C4-2B (cell line): ENCODE measurements around the gene SRSF1.

Experiments
- H3K27ac ChIP-seq: fragments of 450-650 bp; 2 replicates; pipeline ENCODE4 v1.5.1; 2017
- ZFX ChIP-seq: fragments of 450-650 bp; IDR thresholded peaks from 2 replicates; pipeline ENCODE4 v1.6.1; 2017
- TF ChIP-seq, protein P1 (sequence below): fragments of 450-650 bp; conservative IDR thresholded peaks from 2 replicates; pipeline ENCODE4 v1.5.1; 2017; ENCODE audit warnings: mild to moderate bottlenecking

Gene SRSF1

GRCh38 chr17:57987581-57988300 is 19.3 kb downstream of the SRSF1 start, which contains the start of gene VEZF1:
Gene VEZF1 (minus strand): TSS chr17:57988254. CDS start chr17:57988111, 143 bp downstream.
- peak; percentile 77 for TF ChIP-seq ZFX
- TF ChIP-seq, protein P1, sequence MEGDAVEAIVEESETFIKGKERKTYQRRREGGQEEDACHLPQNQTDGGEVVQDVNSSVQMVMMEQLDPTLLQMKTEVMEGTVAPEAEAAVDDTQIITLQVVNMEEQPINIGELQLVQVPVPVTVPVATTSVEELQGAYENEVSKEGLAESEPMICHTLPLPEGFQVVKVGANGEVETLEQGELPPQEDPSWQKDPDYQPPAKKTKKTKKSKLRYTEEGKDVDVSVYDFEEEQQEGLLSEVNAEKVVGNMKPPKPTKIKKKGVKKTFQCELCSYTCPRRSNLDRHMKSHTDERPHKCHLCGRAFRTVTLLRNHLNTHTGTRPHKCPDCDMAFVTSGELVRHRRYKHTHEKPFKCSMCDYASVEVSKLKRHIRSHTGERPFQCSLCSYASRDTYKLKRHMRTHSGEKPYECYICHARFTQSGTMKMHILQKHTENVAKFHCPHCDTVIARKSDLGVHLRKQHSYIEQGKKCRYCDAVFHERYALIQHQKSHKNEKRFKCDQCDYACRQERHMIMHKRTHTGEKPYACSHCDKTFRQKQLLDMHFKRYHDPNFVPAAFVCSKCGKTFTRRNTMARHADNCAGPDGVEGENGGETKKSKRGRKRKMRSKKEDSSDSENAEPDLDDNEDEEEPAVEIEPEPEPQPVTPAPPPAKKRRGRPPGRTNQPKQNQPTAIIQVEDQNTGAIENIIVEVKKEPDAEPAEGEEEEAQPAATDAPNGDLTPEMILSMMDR, result no peak
- peak within 1 kb of the TSS; percentile 90 for H3K27ac ChIP-seq

DNA sequence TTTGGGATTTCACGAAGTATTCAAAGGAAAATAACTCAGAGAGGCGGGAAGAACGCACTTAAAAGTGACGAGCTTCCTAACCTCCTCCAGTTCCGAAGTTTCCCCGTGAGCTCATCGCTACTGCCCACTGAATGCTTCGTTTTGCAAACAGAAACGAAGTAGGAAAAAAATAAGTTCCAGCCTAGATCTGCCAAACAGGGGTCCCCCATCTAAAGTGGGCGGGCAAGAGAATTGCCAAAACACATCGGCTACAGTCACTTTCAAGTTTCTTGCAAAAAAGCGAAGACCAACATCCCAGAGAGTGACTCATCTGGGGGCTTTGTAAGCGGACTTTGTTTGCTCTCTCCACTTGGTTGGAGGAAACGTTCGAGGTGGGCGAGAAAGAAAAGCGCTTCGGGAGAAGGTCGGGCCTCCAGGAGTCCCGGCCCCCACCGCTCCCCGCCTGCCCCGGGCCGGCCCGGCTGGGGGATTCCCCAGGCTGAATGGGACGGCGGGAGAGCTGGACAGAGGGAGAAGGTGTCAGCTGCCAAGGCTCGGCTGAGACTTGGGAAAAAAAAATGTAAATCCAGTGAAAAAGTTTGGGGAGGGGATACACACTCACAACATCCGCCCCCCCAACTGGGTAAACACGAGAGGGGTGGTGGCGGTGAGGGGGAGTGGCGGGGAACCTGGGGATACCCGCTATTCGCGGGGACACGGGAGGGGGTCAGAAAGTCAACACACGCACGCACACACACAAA is 20.0 kb downstream of the SRSF1 start:
- peak overlapping the region; percentile 90 for H3K27ac ChIP-seq
- no peak for TF ChIP-seq ZFX
- TF ChIP-seq, protein P1, result no peak

DNA sequence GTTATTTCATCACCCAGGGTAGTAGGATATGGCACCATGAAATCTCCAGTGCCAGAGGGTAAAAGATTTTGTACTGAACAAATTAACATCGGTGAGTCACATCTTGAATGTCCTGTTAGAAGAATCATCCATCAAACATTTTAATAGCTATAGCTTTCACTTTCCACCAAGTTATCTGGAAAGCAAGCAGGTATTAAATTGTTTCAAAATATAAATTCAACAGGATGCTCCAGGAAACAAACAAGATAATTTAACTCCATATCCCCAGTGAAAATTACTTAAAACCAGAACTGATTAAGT is 21.4 kb downstream of the SRSF1 start:
- no peak overlapping the region for H3K27ac ChIP-seq
- TF ChIP-seq, protein P1, result no peak

- H3K27ac ChIP-seq, result no peak overlapping the region
- TF ChIP-seq ZFX, result no peak
- TF ChIP-seq, protein P1, result no peak
These were observed 21.9 kb downstream of the SRSF1 start for GRCh38 chr17:57984936-57985674.

DNA sequence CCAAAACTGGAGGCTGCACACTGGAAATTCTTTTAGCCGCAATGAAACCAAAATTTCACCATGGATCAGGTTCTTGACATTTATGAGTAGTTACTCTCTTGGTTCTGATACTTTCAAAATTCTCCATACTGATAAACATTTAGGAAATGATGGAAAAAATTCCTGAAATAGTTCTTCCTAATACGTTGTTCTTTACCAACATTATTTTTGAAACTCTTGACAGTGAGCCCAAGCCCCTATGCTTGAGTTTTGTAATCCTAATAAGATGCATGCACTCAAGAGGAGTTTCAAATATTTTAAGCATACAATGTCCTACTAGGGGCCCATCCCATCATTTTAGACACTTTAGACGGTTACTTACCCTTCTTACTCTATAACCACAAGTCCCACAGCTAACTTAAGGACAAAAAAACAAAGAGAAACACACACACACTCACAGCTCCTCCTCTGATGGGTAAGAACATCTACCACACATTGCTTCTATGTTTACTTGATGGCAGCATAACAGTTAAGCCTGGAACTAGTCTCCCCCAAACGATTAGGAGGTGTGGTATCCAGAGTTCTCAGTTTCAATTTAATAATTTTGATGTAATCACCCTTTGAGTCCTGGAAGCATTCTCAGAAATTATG is 22.7 kb downstream of the SRSF1 start:
- TF ChIP-seq, protein P1, result no peak
- H3K27ac ChIP-seq, result no peak overlapping the region

GRCh38 chr17:57983446-57983845 is 23.6 kb downstream of the SRSF1 start:
- no peak overlapping the region for H3K27ac ChIP-seq
- TF ChIP-seq, protein P1, result no peak
- TF ChIP-seq ZFX, result no peak
